Parathyroid adenoma (tissue), 2 donors: ENCODE measurements around the gene COX5B.

ENCODE experiments used
- H2AFZ ChIP-seq: fragments of 300-600 bp; sonication (generic); one replicate; pipeline ENCODE4 v1.7.0; 2017; ENCODE audit warnings: antibody characterized with exemption, mild to moderate bottlenecking
- H3K27ac ChIP-seq: fragments of 300-600 bp; sonication (generic); one replicate; pipeline ENCODE4 v1.7.0; 2017
- H3K27me3 ChIP-seq: fragments of 300-600 bp; sonication (generic); one replicate; pipeline ENCODE4 v1.7.0; 2017; ENCODE audit warnings: low read length; ENCODE audit not compliant: control insufficient read depth, insufficient read depth
- H3K36me3 ChIP-seq: fragments of 300-600 bp; sonication (generic); one replicate; pipeline ENCODE4 v1.7.0; 2017; ENCODE audit warnings: low read length; ENCODE audit not compliant: control insufficient read depth, insufficient read depth
- H3K4me1 ChIP-seq: fragments of 300-600 bp; sonication (generic); one replicate; pipeline ENCODE4 v1.7.0; 2017; ENCODE audit warnings: control low read depth
- H3K4me2 ChIP-seq: fragments of 300-600 bp; sonication (generic); one replicate; pipeline ENCODE4 v1.7.0; 2017; ENCODE audit warnings: low read length
- H3K4me3 ChIP-seq: fragments of 300-600 bp; sonication (generic); one replicate; pipeline ENCODE4 v1.7.0; 2017; ENCODE audit warnings: low read depth, low read length
- H3K79me2 ChIP-seq: fragments of 300-600 bp; sonication (generic); one replicate; pipeline ENCODE4 v1.7.0; 2017; ENCODE audit warnings: control low read depth
- H3K9ac ChIP-seq: fragments of 300-600 bp; sonication (generic); one replicate; pipeline ENCODE4 v1.7.0; 2017; ENCODE audit warnings: mild to moderate bottlenecking
- H3K9me3 ChIP-seq: fragments of 300-600 bp; sonication (generic); one replicate; pipeline ENCODE4 v1.7.0; 2017; ENCODE audit warnings: low read length; ENCODE audit not compliant: control insufficient read depth
- TF ChIP-seq, protein P1 (sequence below): fragments of 300-600 bp; sonication (generic); IDR thresholded peaks from one replicate; pipeline ENCODE4 v1.7.0; 2017; ENCODE audit warnings: antibody characterized with exemption, mild to moderate bottlenecking
- donor health status: primary hyperparathyroidism.

The COX5B gene

DNA sequence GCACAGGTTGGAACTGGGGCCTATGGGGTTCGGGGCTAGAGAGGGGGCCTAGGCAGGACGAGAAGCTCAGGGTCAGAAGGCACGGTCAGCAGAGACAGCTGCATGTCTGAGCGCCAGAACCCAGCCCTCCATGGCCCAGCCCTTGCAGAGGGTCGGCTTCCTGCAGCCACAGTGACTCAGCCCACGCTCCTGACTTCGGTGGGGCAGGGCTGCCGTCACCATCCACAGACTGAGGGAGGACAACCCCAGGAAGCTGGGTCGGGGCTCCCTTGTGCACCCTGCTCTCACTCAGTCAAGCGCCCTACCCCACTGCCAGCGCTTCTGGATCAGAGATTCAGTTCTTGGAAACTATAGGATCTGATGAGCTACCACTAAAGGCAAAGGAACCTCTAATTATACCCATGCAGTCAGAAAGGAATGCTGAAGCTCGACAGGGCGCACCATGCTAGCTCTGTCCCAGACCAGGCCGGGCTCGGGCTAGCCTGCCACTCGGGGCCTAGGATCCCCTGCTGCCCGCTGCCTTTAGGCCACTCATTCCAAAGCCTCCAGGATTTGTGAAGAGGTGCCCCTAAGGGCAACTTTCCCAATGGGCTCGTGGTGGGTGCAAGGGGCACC is 15.0 kb downstream of the COX5B start:
- no peak overlapping the region for H3K4me3 ChIP-seq
- no peaks in the 10 kb centered on the region for H3K9me3 ChIP-seq
- H3K4me1 ChIP-seq = peaks cover 8% of the 10 kb centered on the region
- H3K9ac ChIP-seq = no peak overlapping the region
- no peaks in the 10 kb centered on the region for H3K36me3 ChIP-seq
- no peak overlapping the region for H3K27ac ChIP-seq
- TF ChIP-seq, protein P1, sequence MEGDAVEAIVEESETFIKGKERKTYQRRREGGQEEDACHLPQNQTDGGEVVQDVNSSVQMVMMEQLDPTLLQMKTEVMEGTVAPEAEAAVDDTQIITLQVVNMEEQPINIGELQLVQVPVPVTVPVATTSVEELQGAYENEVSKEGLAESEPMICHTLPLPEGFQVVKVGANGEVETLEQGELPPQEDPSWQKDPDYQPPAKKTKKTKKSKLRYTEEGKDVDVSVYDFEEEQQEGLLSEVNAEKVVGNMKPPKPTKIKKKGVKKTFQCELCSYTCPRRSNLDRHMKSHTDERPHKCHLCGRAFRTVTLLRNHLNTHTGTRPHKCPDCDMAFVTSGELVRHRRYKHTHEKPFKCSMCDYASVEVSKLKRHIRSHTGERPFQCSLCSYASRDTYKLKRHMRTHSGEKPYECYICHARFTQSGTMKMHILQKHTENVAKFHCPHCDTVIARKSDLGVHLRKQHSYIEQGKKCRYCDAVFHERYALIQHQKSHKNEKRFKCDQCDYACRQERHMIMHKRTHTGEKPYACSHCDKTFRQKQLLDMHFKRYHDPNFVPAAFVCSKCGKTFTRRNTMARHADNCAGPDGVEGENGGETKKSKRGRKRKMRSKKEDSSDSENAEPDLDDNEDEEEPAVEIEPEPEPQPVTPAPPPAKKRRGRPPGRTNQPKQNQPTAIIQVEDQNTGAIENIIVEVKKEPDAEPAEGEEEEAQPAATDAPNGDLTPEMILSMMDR = no peak
- no peak overlapping the region for H2AFZ ChIP-seq
- H3K4me2 ChIP-seq = no peak overlapping the region
- no peaks in the 10 kb centered on the region for H3K27me3 ChIP-seq
- no peaks in the 10 kb centered on the region for H3K79me2 ChIP-seq

DNA sequence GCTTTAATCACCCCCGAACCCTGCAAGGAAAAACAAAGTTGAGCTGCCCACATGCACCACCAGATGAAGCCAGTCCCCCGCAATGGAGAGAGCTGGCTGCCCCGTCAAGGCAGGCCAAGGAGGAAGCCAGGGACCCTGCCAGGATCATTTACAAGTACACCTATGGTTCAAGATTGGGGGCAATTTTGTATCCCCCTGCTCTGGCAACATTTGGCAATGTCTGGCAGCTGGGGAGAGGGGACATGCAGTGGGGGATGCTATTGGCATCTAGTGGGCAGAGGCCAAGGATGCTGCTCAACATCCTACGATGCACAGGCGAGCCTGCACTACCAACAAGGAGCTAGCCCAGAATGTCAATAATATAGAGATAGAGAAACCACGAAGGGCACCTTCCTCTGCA is 16.1 kb downstream of the COX5B start:
- H3K4me2 ChIP-seq = no peak overlapping the region
- H3K27ac ChIP-seq = no peak overlapping the region
- H3K9ac ChIP-seq = no peak overlapping the region
- peaks cover 8% of the 10 kb centered on the region for H3K4me1 ChIP-seq
- no peak overlapping the region for H2AFZ ChIP-seq
- H3K9me3 ChIP-seq = no peaks in the 10 kb centered on the region
- no peaks in the 10 kb centered on the region for H3K27me3 ChIP-seq
- no peak overlapping the region for H3K4me3 ChIP-seq
- H3K79me2 ChIP-seq = no peaks in the 10 kb centered on the region
- no peaks in the 10 kb centered on the region for H3K36me3 ChIP-seq
- TF ChIP-seq, protein P1 = no peak

DNA sequence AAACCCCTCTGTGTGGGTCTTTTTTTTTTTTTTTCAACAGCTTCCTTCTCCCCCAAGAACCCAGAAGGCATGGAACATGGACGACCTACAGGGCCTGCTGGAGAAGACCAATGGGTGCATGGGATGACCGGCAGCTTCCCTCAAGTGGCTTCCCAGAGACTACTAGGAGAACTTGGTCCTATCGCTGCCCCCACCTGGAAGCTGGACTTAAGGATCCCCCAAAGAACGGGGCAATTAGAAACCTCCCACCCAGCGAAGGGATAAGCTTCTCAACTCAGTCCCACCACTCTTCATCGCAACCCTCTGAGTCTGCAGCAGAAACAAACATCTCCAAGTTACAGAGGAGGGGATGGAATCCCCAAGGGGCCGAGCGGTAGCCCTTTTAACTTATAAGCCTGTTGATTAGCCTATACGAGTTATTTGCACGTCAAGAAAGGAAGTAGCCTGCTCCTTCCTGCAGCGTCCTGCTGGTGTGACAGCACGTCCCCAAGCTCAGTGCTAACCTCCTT is 16.6 kb downstream of the COX5B start:
- H3K36me3 ChIP-seq = no peaks in the 10 kb centered on the region
- no peaks in the 10 kb centered on the region for H3K27me3 ChIP-seq
- TF ChIP-seq, protein P1 = no peak
- no peaks in the 10 kb centered on the region for H3K9me3 ChIP-seq
- H3K27ac ChIP-seq = peak overlapping the region; percentile 69
- H3K79me2 ChIP-seq = no peaks in the 10 kb centered on the region
- H3K4me2 ChIP-seq = peak overlapping the region; percentile 91
- H2AFZ ChIP-seq = peak overlapping the region; percentile 89
- H3K9ac ChIP-seq = no peak overlapping the region
- peak overlapping the region; percentile 81 for H3K4me3 ChIP-seq
- H3K4me1 ChIP-seq = peaks cover 8% of the 10 kb centered on the region

DNA sequence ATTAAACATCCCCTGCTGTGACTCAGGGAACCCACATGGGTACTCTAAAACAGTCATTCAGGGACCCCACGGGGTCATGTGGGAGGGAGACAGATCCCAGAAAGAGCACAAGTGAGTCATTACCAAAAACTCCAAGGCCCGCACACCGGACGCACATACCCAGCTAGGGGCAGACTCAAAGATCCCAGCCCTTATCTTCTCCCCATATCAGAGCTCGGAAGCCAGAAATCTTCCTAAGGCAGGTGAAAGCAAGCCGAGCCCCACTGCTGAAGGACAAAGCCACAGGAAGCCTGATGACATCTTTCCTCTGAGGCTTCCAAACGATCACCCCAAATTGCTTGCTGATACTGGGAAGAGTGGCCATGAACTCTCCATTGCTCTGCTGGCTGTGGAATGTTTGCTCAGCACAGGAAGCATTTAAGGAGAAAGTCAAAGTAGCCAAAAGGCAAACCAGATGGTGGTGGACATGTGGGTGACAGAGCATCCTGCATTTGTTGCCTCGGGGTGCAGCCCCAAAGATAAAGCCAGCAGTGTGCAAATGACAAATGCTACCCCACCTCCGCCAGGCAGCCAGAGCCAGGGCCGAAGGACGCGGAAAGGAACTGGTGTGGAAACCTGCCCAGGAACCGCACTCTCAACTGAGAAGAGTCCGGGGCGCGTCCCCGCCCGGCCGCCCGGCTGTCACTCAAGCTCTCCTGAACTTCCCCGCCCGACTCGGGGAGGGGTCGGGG is 17.2 kb downstream of the COX5B start:
- TF ChIP-seq, protein P1 = no peak
- H2AFZ ChIP-seq = peak overlapping the region; percentile 89
- no peaks in the 10 kb centered on the region for H3K27me3 ChIP-seq
- H3K27ac ChIP-seq = peak overlapping the region; percentile 69
- peak overlapping the region; percentile 91 for H3K4me2 ChIP-seq
- H3K4me3 ChIP-seq = peak overlapping the region; percentile 81
- H3K9me3 ChIP-seq = no peaks in the 10 kb centered on the region
- no peaks in the 10 kb centered on the region for H3K79me2 ChIP-seq
- no peaks in the 10 kb centered on the region for H3K36me3 ChIP-seq
- H3K9ac ChIP-seq = peak overlapping the region; percentile 43
- H3K4me1 ChIP-seq = peaks cover 8% of the 10 kb centered on the region
